ENCODE measurements around the gene RNF123. TPM values are rescaled to one million over a fixed set of nuclear protein-coding genes. Genes with fewer than 3 reads are reported as not detected.

Gene RNF123
- total RNA-seq, 1 donor from 2014 or later = 45.1 TPM

GRCh38 chr3:49652903-49653415, 36.4 kb upstream of the RNF123 start:
- Mint-ChIP-seq H3K27me3 (ENCODE audit: low read depth) (peaks cover 3% of the 10 kb centered on the region), H3K36me3 (ENCODE audit: low read depth) (no peaks in the 10 kb centered on the region), H3K9me3 (no peaks in the 10 kb centered on the region), H3K4me3 (ENCODE audit: low read depth) (no peak overlapping the region), H3K4me1 (ENCODE audit: low read depth) (no peaks in the 10 kb centered on the region), H3K27ac (no peak overlapping the region)
- DNase-seq (ENCODE audit: low spot score) = no peak
- intact Hi-C loops (cut with micrococcal nuclease) = no loop called here

GRCh38 chr3:49653621-49654020, 35.7 kb upstream of the RNF123 start:
- intact Hi-C loops (cut with micrococcal nuclease) = no loop called here
- no peaks in the 10 kb centered on the region for H3K36me3 Mint-ChIP-seq (ENCODE audit: low read depth)
- DNase-seq (ENCODE audit: low spot score) = no peak
- no peak overlapping the region for H3K27ac Mint-ChIP-seq
- no peaks in the 10 kb centered on the region for H3K4me1 Mint-ChIP-seq (ENCODE audit: low read depth)
- H3K9me3 Mint-ChIP-seq = no peaks in the 10 kb centered on the region
- H3K27me3 Mint-ChIP-seq (ENCODE audit: low read depth) = peaks cover 3% of the 10 kb centered on the region
- H3K4me3 Mint-ChIP-seq (ENCODE audit: low read depth) = no peak overlapping the region

GRCh38 chr3:49654176-49654825, 35.1 kb upstream of the RNF123 start:
- no peak for DNase-seq (ENCODE audit: low spot score)
- Mint-ChIP-seq H3K36me3 (ENCODE audit: low read depth) (no peaks in the 10 kb centered on the region), H3K4me1 (ENCODE audit: low read depth) (no peaks in the 10 kb centered on the region), H3K27me3 (ENCODE audit: low read depth) (peaks cover 3% of the 10 kb centered on the region), H3K4me3 (ENCODE audit: low read depth) (no peak overlapping the region), H3K27ac (no peak overlapping the region), H3K9me3 (no peaks in the 10 kb centered on the region)
- intact Hi-C loops (cut with micrococcal nuclease) = no loop called here

DNA sequence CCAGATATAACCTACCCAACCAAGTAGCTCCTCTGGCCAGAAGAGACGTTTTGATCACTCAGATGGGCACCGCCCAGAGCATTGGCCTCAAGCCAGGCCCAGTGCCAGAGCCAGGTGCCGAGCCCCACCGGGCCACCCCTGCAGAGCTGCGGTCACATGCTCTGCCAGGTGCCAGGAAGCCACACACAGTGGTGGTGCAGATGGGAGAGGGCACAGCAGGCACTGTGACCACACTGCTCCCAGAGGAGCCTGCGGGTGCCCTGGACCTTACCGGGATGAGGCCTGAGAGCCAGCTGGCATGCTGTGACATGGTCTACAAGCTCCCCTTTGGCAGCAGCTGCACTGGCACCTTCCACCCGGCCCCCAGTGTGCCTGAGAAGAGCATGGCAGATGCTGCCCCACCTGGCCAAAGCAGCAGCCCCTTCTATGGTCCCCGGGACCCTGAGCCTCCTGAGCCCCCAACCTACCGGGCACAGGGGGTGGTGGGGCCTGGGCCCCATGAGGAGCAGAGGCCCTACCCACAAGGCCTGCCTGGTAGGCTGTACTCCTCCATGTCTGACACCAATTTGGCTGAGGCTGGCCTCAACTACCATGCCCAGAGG, 34.3 kb upstream of the RNF123 start:
- Mint-ChIP-seq H3K27ac (no peak overlapping the region), H3K9me3 (no peaks in the 10 kb centered on the region), H3K4me1 (ENCODE audit: low read depth) (no peaks in the 10 kb centered on the region), H3K27me3 (ENCODE audit: low read depth) (peaks cover 3% of the 10 kb centered on the region), H3K4me3 (ENCODE audit: low read depth) (no peak overlapping the region), H3K36me3 (ENCODE audit: low read depth) (no peaks in the 10 kb centered on the region)
- no peak for DNase-seq (ENCODE audit: low spot score)
- intact Hi-C loops (cut with micrococcal nuclease) = no loop called here

DNA sequence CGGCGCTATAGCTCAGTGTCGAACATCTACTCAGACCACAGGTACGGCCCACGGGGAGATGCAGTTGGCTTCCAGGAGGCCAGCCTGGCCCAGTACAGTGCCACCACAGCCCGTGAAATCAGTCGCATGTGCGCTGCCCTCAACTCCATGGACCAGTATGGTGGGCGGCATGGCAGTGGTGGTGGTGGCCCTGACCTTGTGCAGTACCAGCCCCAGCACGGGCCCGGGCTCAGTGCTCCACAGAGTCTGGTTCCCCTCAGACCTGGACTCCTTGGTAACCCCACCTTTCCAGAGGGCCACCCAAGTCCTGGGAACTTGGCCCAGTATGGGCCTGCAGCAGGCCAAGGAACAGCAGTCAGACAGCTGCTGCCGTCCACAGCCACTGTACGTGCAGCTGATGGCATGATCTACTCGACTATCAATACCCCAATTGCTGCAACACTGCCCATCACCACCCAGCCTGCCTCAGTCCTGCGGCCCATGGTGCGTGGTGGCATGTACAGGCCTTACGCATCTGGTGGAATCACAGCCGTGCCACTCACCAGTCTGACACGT, 33.5 kb upstream of the RNF123 start:
- Mint-ChIP-seq H3K36me3 (ENCODE audit: low read depth) (no peaks in the 10 kb centered on the region), H3K4me3 (ENCODE audit: low read depth) (no peak overlapping the region), H3K4me1 (ENCODE audit: low read depth) (no peaks in the 10 kb centered on the region), H3K9me3 (no peaks in the 10 kb centered on the region), H3K27ac (no peak overlapping the region), H3K27me3 (ENCODE audit: low read depth) (peaks cover 3% of the 10 kb centered on the region)
- DNase-seq (ENCODE audit: low spot score) = no peak
- intact Hi-C loops (cut with micrococcal nuclease) = no loop called here

DNA sequence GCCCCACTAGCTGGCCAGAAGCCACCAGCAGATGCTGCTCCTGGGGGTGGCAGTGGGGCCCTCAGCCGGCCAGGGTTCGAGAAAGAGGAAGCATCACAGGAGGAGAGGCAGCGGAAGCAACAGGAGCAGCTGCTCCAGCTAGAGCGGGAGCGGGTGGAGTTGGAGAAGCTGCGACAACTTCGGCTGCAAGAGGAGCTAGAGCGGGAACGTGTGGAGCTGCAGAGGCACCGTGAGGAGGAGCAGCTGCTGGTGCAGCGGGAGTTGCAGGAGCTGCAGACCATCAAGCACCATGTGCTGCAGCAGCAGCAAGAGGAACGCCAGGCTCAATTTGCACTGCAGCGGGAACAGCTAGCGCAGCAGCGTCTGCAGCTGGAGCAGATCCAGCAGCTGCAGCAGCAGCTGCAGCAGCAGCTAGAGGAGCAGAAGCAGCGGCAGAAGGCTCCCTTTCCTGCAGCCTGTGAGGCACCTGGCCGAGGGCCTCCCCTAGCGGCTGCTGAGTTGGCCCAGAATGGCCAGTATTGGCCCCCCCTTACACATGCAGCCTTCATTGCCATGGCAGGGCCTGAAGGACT, 32.7 kb upstream of the RNF123 start:
- H3K9me3 Mint-ChIP-seq = no peaks in the 10 kb centered on the region
- H3K4me1 Mint-ChIP-seq (ENCODE audit: low read depth) = no peaks in the 10 kb centered on the region
- H3K36me3 Mint-ChIP-seq (ENCODE audit: low read depth) = no peaks in the 10 kb centered on the region
- intact Hi-C loops (cut with micrococcal nuclease) = no loop called here
- peaks cover 3% of the 10 kb centered on the region for H3K27me3 Mint-ChIP-seq (ENCODE audit: low read depth)
- no peak overlapping the region for H3K27ac Mint-ChIP-seq
- DNase-seq (ENCODE audit: low spot score) = no peak
- H3K4me3 Mint-ChIP-seq (ENCODE audit: low read depth) = no peak overlapping the region

- no peak overlapping the region for H3K27ac Mint-ChIP-seq
- H3K36me3 Mint-ChIP-seq (ENCODE audit: low read depth) = no peaks in the 10 kb centered on the region
- no peak overlapping the region for H3K4me3 Mint-ChIP-seq (ENCODE audit: low read depth)
- H3K9me3 Mint-ChIP-seq = no peaks in the 10 kb centered on the region
- intact Hi-C loops (cut with micrococcal nuclease) = no loop called here
- H3K4me1 Mint-ChIP-seq (ENCODE audit: low read depth) = no peaks in the 10 kb centered on the region
- DNase-seq (ENCODE audit: low spot score) = no peak
- H3K27me3 Mint-ChIP-seq (ENCODE audit: low read depth) = peaks cover 3% of the 10 kb centered on the region
These were observed 32.0 kb upstream of the RNF123 start for GRCh38 chr3:49657208-49657915.

- no peak overlapping the region for H3K27ac Mint-ChIP-seq
- peaks cover 3% of the 10 kb centered on the region for H3K27me3 Mint-ChIP-seq (ENCODE audit: low read depth)
- H3K4me3 Mint-ChIP-seq (ENCODE audit: low read depth) = no peak overlapping the region
- H3K4me1 Mint-ChIP-seq (ENCODE audit: low read depth) = no peaks in the 10 kb centered on the region
- DNase-seq (ENCODE audit: low spot score) = no peak
- intact Hi-C loops (cut with micrococcal nuclease) = no loop called here
- no peaks in the 10 kb centered on the region for H3K36me3 Mint-ChIP-seq (ENCODE audit: low read depth)
- H3K9me3 Mint-ChIP-seq = no peaks in the 10 kb centered on the region
These were observed 30.6 kb upstream of the RNF123 start for GRCh38 chr3:49658711-49659110.

GRCh38 chr3:49659756-49660155, 29.6 kb upstream of the RNF123 start:
- Mint-ChIP-seq H3K36me3 (ENCODE audit: low read depth) (no peaks in the 10 kb centered on the region), H3K27me3 (ENCODE audit: low read depth) (peaks cover 3% of the 10 kb centered on the region), H3K9me3 (no peaks in the 10 kb centered on the region), H3K4me3 (ENCODE audit: low read depth) (no peak overlapping the region), H3K27ac (no peak overlapping the region), H3K4me1 (ENCODE audit: low read depth) (no peaks in the 10 kb centered on the region)
- no peak for DNase-seq (ENCODE audit: low spot score)
- intact Hi-C loops (cut with micrococcal nuclease) = no loop called here

GRCh38 chr3:49661281-49661680, 28.1 kb upstream of the RNF123 start:
- Mint-ChIP-seq H3K9me3 (no peaks in the 10 kb centered on the region), H3K4me1 (ENCODE audit: low read depth) (no peaks in the 10 kb centered on the region), H3K27ac (no peak overlapping the region), H3K36me3 (ENCODE audit: low read depth) (no peaks in the 10 kb centered on the region), H3K4me3 (ENCODE audit: low read depth) (no peak overlapping the region), H3K27me3 (ENCODE audit: low read depth) (peaks cover 2% of the 10 kb centered on the region)
- intact Hi-C loops (cut with micrococcal nuclease) = no loop called here
- no peak for DNase-seq (ENCODE audit: low spot score)

- Mint-ChIP-seq H3K36me3 (ENCODE audit: low read depth) (no peaks in the 10 kb centered on the region), H3K27me3 (ENCODE audit: low read depth) (no peaks in the 10 kb centered on the region), H3K4me3 (ENCODE audit: low read depth) (no peak overlapping the region), H3K4me1 (ENCODE audit: low read depth) (no peaks in the 10 kb centered on the region), H3K9me3 (no peaks in the 10 kb centered on the region), H3K27ac (no peak overlapping the region)
- DNase-seq (ENCODE audit: low spot score) = no peak
- intact Hi-C loops (cut with micrococcal nuclease) = no loop called here
These were observed 27.3 kb upstream of the RNF123 start for GRCh38 chr3:49662021-49662420.

DNA sequence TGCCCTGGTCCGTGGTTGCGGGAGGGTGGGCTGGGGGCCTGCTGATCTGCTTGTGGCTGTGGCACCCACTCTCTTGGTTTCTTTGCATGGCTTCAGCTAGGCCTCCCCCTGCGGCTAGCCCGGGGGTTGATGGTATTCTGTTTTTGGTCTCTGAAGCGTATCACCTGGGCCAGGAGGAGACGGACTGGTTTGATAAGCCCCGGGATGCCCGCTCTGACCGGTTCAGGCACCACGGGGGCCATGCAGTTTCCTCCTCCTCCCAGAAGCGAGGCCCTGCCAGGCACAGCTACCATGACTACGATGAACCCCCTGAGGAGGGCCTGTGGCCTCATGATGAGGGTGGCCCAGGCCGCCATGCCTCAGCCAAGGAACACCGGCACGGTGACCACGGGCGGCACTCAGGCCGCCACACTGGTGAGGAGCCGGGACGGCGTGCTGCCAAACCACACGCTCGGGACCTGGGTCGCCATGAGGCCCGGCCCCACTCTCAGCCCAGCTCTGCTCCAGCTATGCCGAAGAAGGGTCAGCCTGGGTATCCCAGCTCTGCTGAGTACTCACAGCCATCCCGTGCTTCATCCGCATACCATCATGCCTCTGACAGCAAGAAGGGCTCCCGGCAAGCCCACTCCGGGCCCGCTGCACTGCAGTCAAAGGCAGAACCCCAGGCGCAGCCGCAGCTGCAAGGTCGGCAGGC, 26.5 kb upstream of the RNF123 start:
- no peaks in the 10 kb centered on the region for H3K4me1 Mint-ChIP-seq (ENCODE audit: low read depth)
- intact Hi-C loops (cut with micrococcal nuclease) = no loop called here
- H3K36me3 Mint-ChIP-seq (ENCODE audit: low read depth) = no peaks in the 10 kb centered on the region
- no peaks in the 10 kb centered on the region for H3K27me3 Mint-ChIP-seq (ENCODE audit: low read depth)
- H3K4me3 Mint-ChIP-seq (ENCODE audit: low read depth) = no peak overlapping the region
- no peak overlapping the region for H3K27ac Mint-ChIP-seq
- no peaks in the 10 kb centered on the region for H3K9me3 Mint-ChIP-seq
- no peak for DNase-seq (ENCODE audit: low spot score)
